Activated gamma-delta T cell (primary cell): ENCODE data around the gene ABHD8.
A peak's percentile ranks its signal among the peaks of the same experiment; 100 is the strongest.

Experiments used
- DNase-seq: peaks from one replicate; lab custom pipeline; 2025; lab: John Stamatoyannopoulos, UW

ABHD8 gene

GRCh38 chr19:17321655-17322489 lies 18.6 kb upstream of the ABHD8 start:
- DNase-seq: no peak

GRCh38 chr19:17320435-17320834 lies 17.2 kb upstream of the ABHD8 start:
- DNase-seq: no peak

GRCh38 chr19:17319473-17320238 lies 16.4 kb upstream of the ABHD8 start:
- DNase-seq: no peak

GRCh38 chr19:17318966-17319365 lies 15.7 kb upstream of the ABHD8 start:
- no peak for DNase-seq

- no peak for DNase-seq
Observed at GRCh38 chr19:17314007-17314593, 10.9 kb upstream of the ABHD8 start.

- DNase-seq: no peak
Observed at GRCh38 chr19:17312189-17313113, 9.2 kb upstream of the ABHD8 start.

GRCh38 chr19:17311455-17312188 lies 8.4 kb upstream of the ABHD8 start:
- no peak for DNase-seq

- DNase-seq: no peak
Observed at GRCh38 chr19:17309965-17310461, 6.8 kb upstream of the ABHD8 start.

GRCh38 chr19:17309198-17309964 lies 6.2 kb upstream of the ABHD8 start, which contains the start of gene DDA1:
DDA1 (plus strand) TSS chr19:17309563; CDS start chr19:17309655, 92 bp downstream.
- DNase-seq: peak; percentile 78

- no peak for DNase-seq
Observed at GRCh38 chr19:17307876-17308377, 4.7 kb upstream of the ABHD8 start.

GRCh38 chr19:17306285-17306714 lies 3.1 kb upstream of the ABHD8 start:
- no peak for DNase-seq

- DNase-seq: peak; percentile 88
Observed at GRCh38 chr19:17305517-17306284, 2.5 kb upstream of the ABHD8 start, which contains the start of gene MRPL34. MRPL34 (plus strand) TSS chr19:17305872; CDS start chr19:17305893, 21 bp downstream.

- no peak for DNase-seq
Observed at GRCh38 chr19:17305216-17305516, 1.9 kb upstream of the ABHD8 start.

- no peak for DNase-seq
Observed at GRCh38 chr19:17304386-17305215, 1.4 kb upstream of the ABHD8 start.

GRCh38 chr19:17303940-17304267 lies 679 bp upstream of the ABHD8 start:
- no peak for DNase-seq

- DNase-seq: no peak
Observed at GRCh38 chr19:17302391-17303166, 646 bp downstream of the ABHD8 start.

- no peak for DNase-seq
Observed at GRCh38 chr19:17300992-17301619, 2.1 kb downstream of the ABHD8 start.
